Measurements from ENCODE around the gene FBXL7.

DNA sequence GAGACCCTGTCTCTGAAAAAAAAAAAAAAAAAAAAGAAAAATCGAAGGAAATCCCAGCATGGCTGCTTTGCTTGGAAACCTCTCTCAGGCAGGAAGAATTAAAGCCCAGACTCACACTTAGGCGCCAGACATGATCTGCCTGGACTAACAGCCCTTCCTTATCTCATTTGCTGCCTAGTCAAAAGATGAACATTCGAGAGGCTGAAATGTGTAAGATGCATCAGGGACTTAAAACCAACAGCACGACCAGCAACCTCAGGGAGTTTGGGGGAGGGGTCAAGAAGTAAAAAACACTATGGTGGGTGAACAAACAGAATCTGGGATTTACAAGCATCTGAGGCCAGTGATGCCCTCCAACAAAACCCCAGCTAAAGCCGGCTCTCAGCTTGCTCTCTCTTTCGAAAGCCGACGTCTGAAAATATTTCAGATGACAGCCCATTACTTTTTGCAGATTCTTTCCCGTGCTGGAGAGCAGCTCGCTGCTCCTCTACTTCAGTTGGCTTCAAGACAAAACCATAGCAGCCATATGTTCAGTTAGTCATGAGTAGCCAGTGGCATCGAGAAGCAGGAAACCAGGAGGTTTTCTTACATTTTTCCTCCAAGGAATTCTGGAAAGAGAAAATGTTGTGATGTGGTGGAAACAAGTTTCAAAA lies 429.8 kb downstream of the FBXL7 start:
- TF ChIP-seq, protein P1, sequence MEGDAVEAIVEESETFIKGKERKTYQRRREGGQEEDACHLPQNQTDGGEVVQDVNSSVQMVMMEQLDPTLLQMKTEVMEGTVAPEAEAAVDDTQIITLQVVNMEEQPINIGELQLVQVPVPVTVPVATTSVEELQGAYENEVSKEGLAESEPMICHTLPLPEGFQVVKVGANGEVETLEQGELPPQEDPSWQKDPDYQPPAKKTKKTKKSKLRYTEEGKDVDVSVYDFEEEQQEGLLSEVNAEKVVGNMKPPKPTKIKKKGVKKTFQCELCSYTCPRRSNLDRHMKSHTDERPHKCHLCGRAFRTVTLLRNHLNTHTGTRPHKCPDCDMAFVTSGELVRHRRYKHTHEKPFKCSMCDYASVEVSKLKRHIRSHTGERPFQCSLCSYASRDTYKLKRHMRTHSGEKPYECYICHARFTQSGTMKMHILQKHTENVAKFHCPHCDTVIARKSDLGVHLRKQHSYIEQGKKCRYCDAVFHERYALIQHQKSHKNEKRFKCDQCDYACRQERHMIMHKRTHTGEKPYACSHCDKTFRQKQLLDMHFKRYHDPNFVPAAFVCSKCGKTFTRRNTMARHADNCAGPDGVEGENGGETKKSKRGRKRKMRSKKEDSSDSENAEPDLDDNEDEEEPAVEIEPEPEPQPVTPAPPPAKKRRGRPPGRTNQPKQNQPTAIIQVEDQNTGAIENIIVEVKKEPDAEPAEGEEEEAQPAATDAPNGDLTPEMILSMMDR (IDR thresholded peaks at IDR 0.05) = no peak
- TF ChIP-seq POLR2AphosphoS5 (IDR thresholded peaks at IDR 0.05; ENCODE audit: low read depth, low read length) (no peak), SIN3A (IDR thresholded peaks at IDR 0.05; ENCODE audit: borderline replicate concordance, insufficient read depth, low read depth, low read length) (no peak)

All from Panc1 (cell line).